Lower leg skin (tissue), 4 donors: Measurements from ENCODE around the gene PRKCE. TPM values are rescaled to one million over a fixed set of nuclear protein-coding genes. Genes with fewer than 3 reads are reported as not detected.
"Not testable (repeated sequence)": the region's sequence is repeated elsewhere in the genome, so short reads cannot be mapped to it uniquely, and the experiment has no call there.

Source experiments
- DNase-seq, 2 donors: peaks; one replicate each; pipeline ENCODE4 v3.0.0-alpha.2; 2019; ENCODE audit warnings: low spot score in 2 of 2
- H3K4me3 ChIP-seq: fragments of 200-600 bp; sonication (generic); 2 replicates; pipeline ENCODE4 v1.5.1; 2017; ENCODE audit warnings: mild to moderate bottlenecking, low read depth; ENCODE audit not compliant: poor library complexity, severe bottlenecking
- POLR2A ChIP-seq, 2 donors: fragments of 450-650 bp; IDR thresholded peaks; one replicate each; pipeline ENCODE4 v1.6.1; 2016 to 2017; ENCODE audit warnings: antibody characterized with exemption in 2 of 2, mild to moderate bottlenecking in 1 of 2, moderate library complexity in 1 of 2
- WGBS, 2 donors: methylation state at CpG; one replicate each; pipeline ENCODE4 v1.1.5; 2018; 5-methylcytosine and 5-hydroxymethylcytosine counted together
- intact Hi-C: fragments of 100-400 bp; cut with DNase I; formaldehyde crosslinking; loops from one replicate; pipeline ENCODE4 v1.15.0; 2023; ENCODE audit warnings: low total_unique reads
- total RNA-seq, 4 donors: library from RNA; depleted of rRNA; stranded (reverse); fragments of >200 nt; gene quantifications; one replicate each; pipeline ENCODE4 v1.1.0, GENCODE V29; 2016
- TF ChIP-seq, protein P1 (sequence below), 3 donors: fragments of 450-650 bp; IDR thresholded peaks; one replicate each; pipeline ENCODE4 v1.5.1; 2016; ENCODE audit warnings: antibody characterized with exemption in 3 of 3, mild to moderate bottlenecking in 3 of 3, moderate library complexity in 2 of 3

PRKCE gene
- total RNA-seq, 4 donors from 2014 or later: 3.5 to 10.3 (median 6.1) TPM

DNA sequence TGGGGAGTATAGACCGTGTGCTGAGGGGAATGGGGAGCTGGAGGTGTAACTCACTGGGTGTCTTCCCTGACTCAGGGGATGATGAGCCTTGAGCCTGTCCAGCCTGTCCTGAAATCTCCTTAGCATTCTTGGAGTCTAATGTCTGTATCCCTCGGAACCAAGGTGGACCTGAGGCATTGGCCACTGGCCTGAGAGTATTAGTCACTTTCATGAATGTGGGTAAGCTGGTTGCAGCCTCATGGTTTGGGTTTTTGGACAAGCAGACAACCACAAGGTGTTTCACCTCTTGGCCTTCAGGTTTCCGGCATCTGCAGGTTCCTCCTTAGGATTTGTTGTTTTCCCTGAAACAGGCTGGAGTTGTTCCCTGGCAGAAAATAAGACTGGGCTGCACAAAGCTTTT is 63.2 kb downstream of the PRKCE start:
- no peak for TF ChIP-seq POLR2A (IDR thresholded peaks at IDR 0.05)
- TF ChIP-seq, protein P1, sequence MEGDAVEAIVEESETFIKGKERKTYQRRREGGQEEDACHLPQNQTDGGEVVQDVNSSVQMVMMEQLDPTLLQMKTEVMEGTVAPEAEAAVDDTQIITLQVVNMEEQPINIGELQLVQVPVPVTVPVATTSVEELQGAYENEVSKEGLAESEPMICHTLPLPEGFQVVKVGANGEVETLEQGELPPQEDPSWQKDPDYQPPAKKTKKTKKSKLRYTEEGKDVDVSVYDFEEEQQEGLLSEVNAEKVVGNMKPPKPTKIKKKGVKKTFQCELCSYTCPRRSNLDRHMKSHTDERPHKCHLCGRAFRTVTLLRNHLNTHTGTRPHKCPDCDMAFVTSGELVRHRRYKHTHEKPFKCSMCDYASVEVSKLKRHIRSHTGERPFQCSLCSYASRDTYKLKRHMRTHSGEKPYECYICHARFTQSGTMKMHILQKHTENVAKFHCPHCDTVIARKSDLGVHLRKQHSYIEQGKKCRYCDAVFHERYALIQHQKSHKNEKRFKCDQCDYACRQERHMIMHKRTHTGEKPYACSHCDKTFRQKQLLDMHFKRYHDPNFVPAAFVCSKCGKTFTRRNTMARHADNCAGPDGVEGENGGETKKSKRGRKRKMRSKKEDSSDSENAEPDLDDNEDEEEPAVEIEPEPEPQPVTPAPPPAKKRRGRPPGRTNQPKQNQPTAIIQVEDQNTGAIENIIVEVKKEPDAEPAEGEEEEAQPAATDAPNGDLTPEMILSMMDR (IDR thresholded peaks at IDR 0.05): no peak
- H3K4me3 ChIP-seq: no peak overlapping the region
- no peak for DNase-seq
- intact Hi-C loops: no loop called here
- 87 to 88% methylated on average over 3 of the region's 3 CpGs for WGBS, 2 donors

DNA sequence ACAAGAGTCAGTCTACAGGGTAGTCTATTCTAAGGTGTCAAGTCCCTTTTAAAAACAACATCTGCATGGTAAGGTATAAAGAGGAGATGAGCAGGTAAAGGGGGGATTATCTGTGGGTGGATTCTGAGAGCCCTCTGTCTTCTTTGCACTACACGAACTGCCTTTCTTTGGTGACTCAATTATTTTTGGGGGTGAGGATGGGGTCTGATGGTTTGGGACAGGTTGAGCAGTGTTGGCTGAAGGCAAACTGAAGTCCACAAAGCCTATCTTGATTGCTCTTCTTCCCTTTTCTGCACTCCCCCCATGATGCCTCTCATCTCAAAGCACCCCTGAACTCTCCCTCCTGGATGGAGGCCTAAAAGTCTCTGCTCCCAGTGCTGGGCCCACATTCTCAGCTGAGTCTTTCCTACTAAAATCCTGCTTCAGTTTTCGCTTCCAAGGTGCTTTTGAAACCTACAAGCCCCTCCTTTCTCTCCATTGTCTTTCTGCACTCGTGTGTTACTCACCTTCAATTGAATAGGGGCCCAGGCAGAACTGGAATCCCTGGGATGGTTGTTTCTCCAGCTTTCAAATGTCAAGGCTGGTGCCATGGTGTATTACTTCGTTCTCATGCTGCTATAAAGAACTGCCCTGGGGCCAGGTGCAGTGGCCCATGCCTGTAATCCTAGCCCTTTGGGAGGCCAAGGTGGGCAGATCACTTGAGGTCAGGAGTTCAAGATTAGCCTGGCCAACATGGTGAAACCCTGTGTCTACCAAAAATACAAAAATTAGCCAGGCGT is 64.3 kb downstream of the PRKCE start:
- intact Hi-C loops: no loop called here
- 75 to 95% methylated on average over 5 of the region's 5 CpGs for WGBS, 2 donors
- H3K4me3 ChIP-seq: no peak overlapping the region
- TF ChIP-seq, protein P1 (IDR thresholded peaks at IDR 0.05): no peak
- no peak for TF ChIP-seq POLR2A (IDR thresholded peaks at IDR 0.05)
- DNase-seq: no peak

DNA sequence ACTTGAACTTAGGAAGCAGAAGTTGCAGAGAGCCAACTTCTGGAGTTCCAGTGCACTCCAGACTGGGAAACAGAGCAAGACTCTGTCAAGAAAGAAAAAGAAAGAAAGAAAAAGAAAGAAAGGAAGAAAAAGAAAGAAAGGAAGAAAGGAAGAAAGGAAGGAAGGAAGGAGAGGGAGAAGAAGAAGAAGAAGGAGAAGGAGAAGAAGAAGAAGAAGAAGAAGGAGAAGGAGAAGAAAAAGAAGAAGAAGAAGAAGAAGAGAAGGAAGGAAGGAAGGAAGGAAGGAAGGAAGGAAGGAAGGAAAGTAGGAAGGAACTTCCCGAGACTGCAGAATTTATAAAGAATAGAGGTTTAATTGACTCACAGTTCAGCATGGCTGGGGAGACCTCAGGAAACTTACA is 65.0 kb downstream of the PRKCE start:
- DNase-seq, intact Hi-C loops, H3K4me3 ChIP-seq: not testable (repeated sequence)
- WGBS, 2 donors: 85% methylated on average over 1 of the region's 1 CpG

DNA sequence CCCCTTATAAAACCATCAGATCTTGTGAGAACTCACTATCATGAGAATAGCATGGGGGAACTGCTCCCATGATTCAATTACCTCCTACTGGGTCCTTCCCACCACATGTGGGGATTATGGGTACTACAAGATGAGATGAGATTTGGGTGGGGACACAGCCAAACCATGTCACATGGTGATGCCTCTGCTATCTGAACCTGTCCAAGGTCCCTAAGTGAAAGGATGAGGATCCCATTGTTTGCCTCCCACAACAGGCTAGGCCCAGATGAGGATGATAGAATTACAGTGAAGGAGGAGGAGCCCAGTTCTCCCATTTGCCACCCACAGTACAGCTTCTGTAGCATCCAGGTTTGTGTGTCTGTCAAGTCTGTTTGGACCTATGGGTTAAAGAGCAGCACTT is 65.4 kb downstream of the PRKCE start:
- no peak for DNase-seq
- TF ChIP-seq POLR2A (IDR thresholded peaks at IDR 0.05): no peak
- TF ChIP-seq, protein P1 (IDR thresholded peaks at IDR 0.05): no peak
- intact Hi-C loops: no loop called here
- no peak overlapping the region for H3K4me3 ChIP-seq

DNA sequence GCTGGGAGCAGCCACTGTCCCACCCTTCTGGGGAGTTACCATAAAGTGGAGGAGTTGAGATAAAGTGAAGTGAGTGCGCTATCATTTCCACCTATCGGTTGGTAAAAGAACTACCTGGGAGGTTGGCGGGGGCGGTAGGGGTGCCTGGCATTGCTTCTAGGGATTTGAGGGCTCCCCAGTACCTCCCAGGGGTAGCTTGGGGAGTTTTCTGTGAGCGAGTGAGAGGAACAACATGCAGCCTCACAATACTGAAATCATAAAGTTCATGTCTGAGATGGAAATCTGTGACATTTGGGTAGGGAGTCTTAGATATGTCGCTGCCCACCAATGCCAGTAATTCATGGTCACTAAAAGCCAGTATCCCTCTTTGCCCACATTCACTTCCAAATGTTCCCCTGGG is 68.7 kb downstream of the PRKCE start:
- TF ChIP-seq, protein P1 (IDR thresholded peaks at IDR 0.05): no peak
- DNase-seq: no peak
- no peak overlapping the region for H3K4me3 ChIP-seq
- 87 to 93% methylated on average over 6 of the region's 6 CpGs for WGBS, 2 donors
- intact Hi-C loops: no loop called here

DNA sequence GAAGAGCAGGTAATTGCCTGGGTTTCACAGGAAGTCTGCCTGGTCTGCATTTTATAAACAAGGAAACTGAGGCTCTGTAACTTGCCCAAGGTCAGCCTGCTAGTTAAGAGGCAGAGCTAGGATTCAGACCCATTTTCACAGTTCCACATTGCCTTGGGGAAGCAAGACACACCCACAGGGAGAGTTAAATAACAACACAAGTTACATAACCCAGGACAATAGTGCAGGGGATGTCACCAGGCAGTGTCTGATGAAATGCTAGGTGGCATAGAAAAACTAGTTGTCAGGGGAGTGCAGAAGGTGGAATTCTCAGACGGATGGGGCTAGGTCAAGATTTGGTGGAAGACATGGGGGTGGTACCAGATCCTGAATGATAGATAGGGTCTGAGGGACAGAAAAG is 69.7 kb downstream of the PRKCE start:
- H3K4me3 ChIP-seq: no peak overlapping the region
- DNase-seq: no peak
- intact Hi-C loops: no loop called here
- 54 to 81% methylated on average over 1 of the region's 1 CpG for WGBS, 2 donors
- no peak for TF ChIP-seq POLR2A (IDR thresholded peaks at IDR 0.05)
- TF ChIP-seq, protein P1 (IDR thresholded peaks at IDR 0.05): no peak
